HepG2 (cell line): ENCODE measurements around the gene TBC1D30. TPM values are rescaled to one million over a fixed set of nuclear protein-coding genes. Genes with fewer than 3 reads are reported as not detected.

Experiments
- ATAC-seq: fragments of 200-7000 bp; cut with Tn5 transposase; 3 replicates; pipeline ENCODE4 v1.9.1; 2020; ENCODE audit warnings: mild to moderate bottlenecking, moderate library complexity
- BruUV-seq: library from RNA; stranded (reverse); fragments of 400-500 nt; replicated peaks from 2 replicates; lab custom pipeline; 2021; lab: Mats Ljungman, UMichigan
- CTCF ChIA-PET: fragments of 300-600 bp; formaldehyde crosslinking; extraction: SDS; loops from one replicate; lab custom pipeline; 2021; ENCODE audit warnings: low total read pairs, inconsistent platforms, low intra/inter-chr PET ratio; lab: Yijun Ruan, JAX
- POLR2A ChIA-PET: fragments of 350-600 bp; sonication (Branson Sonifier 250); formaldehyde crosslinking; loops from one replicate; lab custom pipeline; 2020; ENCODE audit warnings: antibody characterized with exemption, inconsistent platforms; lab: Yijun Ruan, JAX
- DNase-seq: peaks from one replicate; pipeline ENCODE4 v3.0.0-alpha.2; 2015; ENCODE audit warnings: low spot score
- FAIRE-seq: peaks from 3 replicates; lab custom pipeline; 2011; peaks lifted over from hg19 to GRCh38; lab: Jason Lieb, UNC
- H2AFZ ChIP-seq: one replicate; pipeline ENCODE4 v1.6.1; 2011; ENCODE audit warnings: low read length, inconsistent platforms
- H3K27ac ChIP-seq: fragments of 300-600 bp; 3 replicates; pipeline ENCODE4 v1.8.0; 2011; ENCODE audit warnings: mixed run types, mild to moderate bottlenecking, mixed read lengths, low read length, inconsistent platforms; ENCODE audit not compliant: insufficient read depth; ENCODE audit errors: extremely low read length
- H3K27me3 ChIP-seq, 2 experiments: fragments of 200-600 bp in 1 of 2; 2 replicates in 1 of 2; 3 replicates in 1 of 2; pipeline versions ENCODE4 v1.6.0 to v1.8.0; 2011; ENCODE audit warnings: low read length in 2 of 2, mild to moderate bottlenecking in 2 of 2, moderate library complexity in 2 of 2, inconsistent platforms in 1 of 2; ENCODE audit not compliant: insufficient read depth in 2 of 2, control insufficient read depth in 1 of 2
- H3K36me3 ChIP-seq, 2 experiments: fragments of 200-600 bp in 1 of 2; replicated peaks in 1 of 2; 2 replicates in 1 of 2; 3 replicates in 1 of 2; pipeline versions ENCODE4 v1.5.1 to v1.8.0; 2011; ENCODE audit warnings: low read length in 2 of 2, inconsistent platforms in 1 of 2; ENCODE audit not compliant: insufficient read depth in 2 of 2, control insufficient read depth in 1 of 2
- H3K4me1 ChIP-seq: 2 replicates; pipeline ENCODE4 v1.5.1; 2012; ENCODE audit warnings: low read length, inconsistent platforms; ENCODE audit not compliant: insufficient read depth
- H3K4me2 ChIP-seq: 2 replicates; pipeline ENCODE4 v1.6.0; 2011; ENCODE audit warnings: low read depth, low read length, inconsistent platforms
- H3K4me3 ChIP-seq, 3 experiments: fragments of 200-600 bp in 1 of 3; sonication (generic), shearing (Covaris generic) in 1 of 3; replicated peaks in 1 of 3; 2 replicates each; pipeline ENCODE4 v1.5.1; 2011 to 2016; ENCODE audit warnings: low read length in 3 of 3, inconsistent platforms in 2 of 3, low read depth in 2 of 3, mild to moderate bottlenecking in 2 of 3, control low read depth in 1 of 3, mixed read lengths in 1 of 3; ENCODE audit not compliant: insufficient read depth in 1 of 3
- H3K79me2 ChIP-seq: one replicate; pipeline ENCODE4 v1.6.1; 2011; ENCODE audit warnings: low read length, inconsistent platforms; ENCODE audit not compliant: insufficient read depth
- H3K9ac ChIP-seq: 2 replicates; pipeline ENCODE4 v1.6.0; 2011; ENCODE audit warnings: mild to moderate bottlenecking, low read depth, low read length, inconsistent platforms; ENCODE audit not compliant: insufficient read depth
- H3K9me3 ChIP-seq: 2 replicates; pipeline ENCODE4 v1.5.1; 2012; ENCODE audit warnings: mild to moderate bottlenecking, low read length
- H4K20me1 ChIP-seq: 2 replicates; pipeline ENCODE4 v1.6.0; 2011; ENCODE audit warnings: inconsistent platforms, mild to moderate bottlenecking, low read length, moderate library complexity; ENCODE audit not compliant: insufficient read depth
- HOXA7 ChIP-seq: sonication (generic); formaldehyde crosslinking; IDR thresholded peaks from 2 replicates; pipeline ENCODE4 v1.8.1; 2022; ENCODE audit warnings: mild to moderate bottlenecking, missing genetic modification reagents, moderate library complexity
- IRF2 ChIP-seq: IDR thresholded peaks from 2 replicates; pipeline ENCODE4 v1.6.1; 2018; ENCODE audit warnings: missing genetic modification reagents, missing compliant biosample characterization
- KLF13 ChIP-seq: sonication (generic); formaldehyde crosslinking; IDR thresholded peaks from 2 replicates; pipeline ENCODE4 v1.4.0; 2020; ENCODE audit warnings: mild to moderate bottlenecking, missing genetic modification reagents
- MBNL3 ChIP-seq: fragments of 250-450 bp; sonication (Bioruptor Pico); conservative IDR thresholded peaks from 2 replicates; pipeline ENCODE4 v1.8.0; 2022; ENCODE audit warnings: mild to moderate bottlenecking, inconsistent platforms
- MXD1 ChIP-seq: sonication (generic); formaldehyde crosslinking; IDR thresholded peaks from 2 replicates; pipeline ENCODE4 v1.4.0; 2020; ENCODE audit warnings: mild to moderate bottlenecking, missing genetic modification reagents
- MYPOP ChIP-seq: sonication (generic); formaldehyde crosslinking; IDR thresholded peaks from 2 replicates; pipeline ENCODE4 v1.8.1; 2023; ENCODE audit warnings: mild to moderate bottlenecking, moderate library complexity, missing genetic modification reagents
- TGIF2 ChIP-seq: IDR thresholded peaks from 2 replicates; pipeline ENCODE4 v1.6.1; 2016; ENCODE audit warnings: control low read depth, missing compliant biosample characterization
- ZNF557 ChIP-seq: sonication (generic); formaldehyde crosslinking; IDR thresholded peaks from 2 replicates; pipeline ENCODE4 v1.4.0; 2020; ENCODE audit warnings: missing genetic modification reagents
- WGBS: methylation state at CpG from one replicate; pipeline ENCODE4 v1.1.6; 2017; ENCODE audit warnings: low lambda C conversion rate; 5-methylcytosine and 5-hydroxymethylcytosine counted together
- in situ Hi-C: cut with HindIII; loops from 2 replicates; pipeline ENCODE4 v1.10.0; 2017; ENCODE audit warnings: low pct_unique_long_range_greater_than_20kb; ENCODE audit not compliant: extremely low pct_ligation_motif_present
- intact Hi-C: fragments of 100-400 bp; cut with micrococcal nuclease; formaldehyde crosslinking; loops from one replicate; pipeline ENCODE4 v1.10.0; 2022; ENCODE audit not compliant: unreplicated experiment
- polyA plus RNA-seq, 8 experiments: library from polyadenylated mRNA; depleted of rRNA in 3 of 8; stranded (reverse) in 7 of 8; unstranded in 1 of 8; fragments of >200 nt; fragmentation: Illumina TruSeq in 4 of 8; extraction: Trizol in 4 of 8; gene quantifications; 2 replicates each; pipeline versions ENCODE4 v1.2.1 to v1.2.3, GENCODE V29; 2011 to 2016; ENCODE audit warnings: low read depth in 4 of 8, missing spikeins in 1 of 8, mixed read lengths in 1 of 8; ENCODE audit not compliant: insufficient read depth in 1 of 8
- total RNA-seq, 5 experiments: library from RNA; depleted of rRNA; stranded (reverse); fragments of >200 nt; fragmentation: Illumina TruSeq; extraction: Trizol; gene quantifications; 2 replicates each; pipeline ENCODE4 v1.2.3, GENCODE V29; 2016; ENCODE audit warnings: low read depth in 1 of 5

Gene TBC1D30
- total and polyA plus RNA-seq, 2 of the 13 experiments (the other 11 are each of a cell fraction or from before 2014, with no cell fraction given), result 0.42 to 0.67 TPM

GRCh38 chr12:64916411-64917261, 92.2 kb downstream of the TBC1D30 start:
- WGBS, result 0% methylated on average over 1 of the region's 1 CpG
- no peaks in the 10 kb centered on the region for H3K9me3 ChIP-seq
- no peaks in the 10 kb centered on the region for H3K4me1 ChIP-seq
- no peaks in the 10 kb centered on the region for H3K36me3 ChIP-seq
- H4K20me1 ChIP-seq, result no peaks in the 10 kb centered on the region
- TF ChIP-seq IRF2 (CRISPR knock-in tag) (no peak), MYPOP (no peak), MXD1 (CRISPR knock-in tag) (no peak), MBNL3 (CRISPR knock-in tag) (no peak), KLF13 (no peak), HOXA7 (CRISPR knock-in tag) (no peak), TGIF2 (CRISPR knock-in tag) (no peak), ZNF557 (CRISPR knock-in tag) (no peak)
- ChIA-PET POLR2A (no interaction called here), CTCF (no interaction called here)
- H2AFZ ChIP-seq, result no peak overlapping the region
- no peaks in the 10 kb centered on the region; a peak in 2 of 5 replicates for H3K27me3 ChIP-seq
- FAIRE-seq, result no peak
- in situ Hi-C loops (no loop called here), intact Hi-C loops (no loop called here)
- no peak for ATAC-seq
- DNase-seq, result no peak
- H3K79me2 ChIP-seq, result no peaks in the 10 kb centered on the region
- H3K9ac ChIP-seq, result no peak overlapping the region
- no peak overlapping the region for H3K27ac ChIP-seq
- BruUV-seq, result no TSS peak
- no peak overlapping the region for H3K4me2 ChIP-seq
- no peak overlapping the region for H3K4me3 ChIP-seq
